ENCODE results near the gene PHYKPL. TPM values are rescaled to one million over a fixed set of nuclear protein-coding genes. Genes with fewer than 3 reads are reported as not detected.

The PHYKPL gene
- total RNA-seq, 4 donors from 2014 or later, result 25.0 to 54.6 (median 33.7) TPM

DNA sequence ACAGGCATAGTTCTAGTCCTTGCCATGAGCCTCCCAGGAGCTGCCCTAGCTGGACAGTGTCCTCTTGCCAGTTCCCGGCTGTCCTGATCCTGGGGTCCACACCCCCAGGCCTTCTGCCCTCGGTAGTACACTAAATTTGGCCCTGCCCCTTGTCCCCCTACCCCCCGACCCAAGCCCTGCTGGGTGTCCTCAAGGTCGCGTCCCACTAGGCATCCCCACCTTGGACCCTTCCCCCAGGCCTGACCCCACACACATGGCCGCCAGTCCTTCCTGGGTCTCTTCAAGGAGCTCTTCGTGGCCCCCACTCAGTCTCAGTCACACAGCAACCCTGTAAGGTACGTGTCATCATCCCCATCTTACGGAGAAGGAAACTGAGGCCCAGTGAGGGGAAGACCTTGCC, 40.0 kb upstream of the PHYKPL start:
- Histone ChIP-seq H3K4me3 (no peak overlapping the region), H3K27me3 (no peaks in the 10 kb centered on the region), H3K27ac (no peak overlapping the region), H3K9me3 (no peaks in the 10 kb centered on the region), H3K36me3 (no peaks in the 10 kb centered on the region), H3K4me1 (peaks cover 0 to under 1% of the 10 kb centered on the region in 2 donors)
- no peak for TF ChIP-seq POLR2A (IDR thresholded peaks at IDR 0.05)
- TF ChIP-seq, protein P1, sequence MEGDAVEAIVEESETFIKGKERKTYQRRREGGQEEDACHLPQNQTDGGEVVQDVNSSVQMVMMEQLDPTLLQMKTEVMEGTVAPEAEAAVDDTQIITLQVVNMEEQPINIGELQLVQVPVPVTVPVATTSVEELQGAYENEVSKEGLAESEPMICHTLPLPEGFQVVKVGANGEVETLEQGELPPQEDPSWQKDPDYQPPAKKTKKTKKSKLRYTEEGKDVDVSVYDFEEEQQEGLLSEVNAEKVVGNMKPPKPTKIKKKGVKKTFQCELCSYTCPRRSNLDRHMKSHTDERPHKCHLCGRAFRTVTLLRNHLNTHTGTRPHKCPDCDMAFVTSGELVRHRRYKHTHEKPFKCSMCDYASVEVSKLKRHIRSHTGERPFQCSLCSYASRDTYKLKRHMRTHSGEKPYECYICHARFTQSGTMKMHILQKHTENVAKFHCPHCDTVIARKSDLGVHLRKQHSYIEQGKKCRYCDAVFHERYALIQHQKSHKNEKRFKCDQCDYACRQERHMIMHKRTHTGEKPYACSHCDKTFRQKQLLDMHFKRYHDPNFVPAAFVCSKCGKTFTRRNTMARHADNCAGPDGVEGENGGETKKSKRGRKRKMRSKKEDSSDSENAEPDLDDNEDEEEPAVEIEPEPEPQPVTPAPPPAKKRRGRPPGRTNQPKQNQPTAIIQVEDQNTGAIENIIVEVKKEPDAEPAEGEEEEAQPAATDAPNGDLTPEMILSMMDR (IDR thresholded peaks at IDR 0.05 in 4 of 5, conservative IDR thresholded peaks at IDR 0.05 in 1 of 5), result no peak
- no peak for DNase-seq
- in situ Hi-C loops (cut with MboI; ENCODE audit: low sequenced_read_pairs in 4 of 4), result loop anchor here in 1 of 4 donors (25.0 kb wide), 1 partner anchor 590 kb away; the partner anchor contains the start of gene ZNF354B
- no peak for ATAC-seq
- intact Hi-C loops (cut with DNase I; ENCODE audit: low total_unique reads), result no loop called here

DNA sequence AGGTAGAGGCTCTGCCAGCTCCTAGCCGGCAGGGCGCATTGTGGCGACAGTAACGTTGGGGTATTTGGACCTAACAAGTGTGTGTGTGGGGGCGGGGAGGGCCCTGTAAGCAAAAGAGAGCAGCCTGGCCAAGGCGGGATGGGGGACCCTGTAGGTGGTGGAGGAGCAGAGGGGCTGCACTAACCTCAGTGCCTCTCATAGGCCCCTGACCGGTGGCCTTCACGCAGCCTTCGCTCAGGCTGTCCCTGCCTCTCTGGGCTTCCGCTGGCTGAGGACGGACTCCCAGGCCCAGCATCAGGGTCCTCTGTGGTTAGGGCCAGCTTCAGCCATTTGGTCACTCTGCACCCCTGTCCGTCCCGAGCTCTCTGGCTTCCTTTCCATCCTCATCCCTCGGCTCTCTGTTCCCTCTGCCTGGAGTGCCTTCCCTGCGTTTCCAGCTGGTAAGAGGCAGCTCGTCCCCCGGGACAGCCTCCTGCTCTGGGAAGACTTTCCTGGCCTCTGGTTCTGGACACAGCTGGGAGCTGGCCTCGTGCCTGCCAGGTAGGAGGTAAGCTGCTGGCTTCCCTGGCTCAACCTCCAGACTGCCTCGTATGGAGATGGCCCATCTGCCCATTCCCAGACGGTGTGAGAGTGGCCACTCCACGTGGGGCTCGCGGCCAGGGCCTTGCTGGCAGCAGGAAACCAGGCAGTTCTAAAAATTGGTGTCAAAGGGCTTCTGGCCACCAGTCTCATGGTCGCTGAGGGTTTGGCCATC, 39.3 kb upstream of the PHYKPL start:
- peaks cover 0 to 6% of the 10 kb centered on the region in 2 donors for H3K4me1 ChIP-seq
- intact Hi-C loops (cut with DNase I; ENCODE audit: low total_unique reads), result no loop called here
- no peak overlapping the region for H3K27ac ChIP-seq
- in situ Hi-C loops (cut with MboI; ENCODE audit: low sequenced_read_pairs in 4 of 4), result loop anchor here in 1 of 4 donors (25.0 kb wide), 1 partner anchor 590 kb away; the partner anchor contains the start of gene ZNF354B
- H3K4me3 ChIP-seq, result no peak overlapping the region
- no peaks in the 10 kb centered on the region for H3K27me3 ChIP-seq
- DNase-seq (no peak), ATAC-seq (no peak)
- no peaks in the 10 kb centered on the region for H3K9me3 ChIP-seq
- no peak for TF ChIP-seq POLR2A (IDR thresholded peaks at IDR 0.05)
- TF ChIP-seq, protein P1 (IDR thresholded peaks at IDR 0.05 in 4 of 5, conservative IDR thresholded peaks at IDR 0.05 in 1 of 5), result no peak
- H3K36me3 ChIP-seq, result no peaks in the 10 kb centered on the region

DNA sequence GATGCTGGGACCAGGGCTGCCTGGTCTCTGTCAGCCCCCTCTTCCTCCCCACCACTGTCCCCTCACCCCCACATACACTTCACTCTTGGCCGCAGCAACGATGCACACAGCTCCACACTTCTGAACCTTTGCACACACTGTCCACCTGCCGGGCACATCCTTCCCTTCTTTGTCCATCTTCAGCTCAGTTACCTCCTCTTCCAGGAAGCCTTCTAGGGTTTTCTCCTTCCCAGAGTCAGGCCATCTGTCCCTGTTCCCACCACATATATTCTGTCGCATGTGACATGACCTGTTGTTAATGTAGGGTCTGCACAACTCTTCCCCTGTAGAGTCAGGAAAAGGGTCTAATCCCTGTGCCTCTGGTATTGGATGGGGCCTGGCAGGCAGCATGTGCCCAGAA, 38.6 kb upstream of the PHYKPL start:
- Histone ChIP-seq H3K4me3 (no peak overlapping the region), H3K27me3 (no peaks in the 10 kb centered on the region), H3K27ac (no peak overlapping the region), H3K36me3 (no peaks in the 10 kb centered on the region), H3K4me1 (peaks cover 0 to 6% of the 10 kb centered on the region in 2 donors), H3K9me3 (no peaks in the 10 kb centered on the region)
- ATAC-seq, result no peak
- in situ Hi-C loops (cut with MboI; ENCODE audit: low sequenced_read_pairs in 4 of 4) (loop anchor here in 1 of 4 donors (25.0 kb wide), 1 partner anchor 591 kb away; the partner anchor contains the start of gene ZNF354B), intact Hi-C loops (cut with DNase I; ENCODE audit: low total_unique reads) (no loop called here)
- DNase-seq, result no peak
- TF ChIP-seq, protein P1 (IDR thresholded peaks at IDR 0.05 in 4 of 5, conservative IDR thresholded peaks at IDR 0.05 in 1 of 5), result no peak
- no peak for TF ChIP-seq POLR2A (IDR thresholded peaks at IDR 0.05)

DNA sequence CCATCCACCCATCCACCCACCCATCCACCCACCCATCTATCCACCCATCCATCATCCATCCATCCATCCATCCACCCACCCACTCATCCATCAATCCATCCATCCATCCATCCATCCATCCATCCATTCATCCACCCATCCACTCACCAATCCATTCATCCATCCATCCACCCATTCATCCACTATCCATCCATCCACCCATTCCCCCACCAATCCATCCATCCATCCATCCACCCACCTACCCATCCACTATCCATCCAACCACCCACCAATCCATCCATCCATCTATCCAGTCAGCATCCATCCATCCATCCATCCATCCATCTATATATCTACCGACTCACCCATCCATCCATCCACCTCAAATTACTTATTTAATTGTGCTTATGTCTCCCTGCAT, 36.9 kb upstream of the PHYKPL start:
- in situ Hi-C loops (cut with MboI; ENCODE audit: low sequenced_read_pairs in 4 of 4) (loop anchor here in 1 of 4 donors (25.0 kb wide), 1 partner anchor 593 kb away; the partner anchor contains the start of gene ZNF354B), intact Hi-C loops (cut with DNase I; ENCODE audit: low total_unique reads) (no loop called here)
- no peaks in the 10 kb centered on the region for H3K9me3 ChIP-seq
- TF ChIP-seq, protein P1 (IDR thresholded peaks at IDR 0.05 in 4 of 5, conservative IDR thresholded peaks at IDR 0.05 in 1 of 5), result no peak
- no peak for TF ChIP-seq POLR2A (IDR thresholded peaks at IDR 0.05)
- DNase-seq, result no peak
- no peaks in the 10 kb centered on the region for H3K27me3 ChIP-seq
- H3K27ac ChIP-seq, result no peak overlapping the region
- no peak for ATAC-seq
- H3K36me3 ChIP-seq, result no peaks in the 10 kb centered on the region
- H3K4me1 ChIP-seq, result peaks cover 0 to 6% of the 10 kb centered on the region in 2 donors
- H3K4me3 ChIP-seq, result no peak overlapping the region

All from gastrocnemius medialis (tissue), 4 donors.